ENCODE measurements around the gene PACRG. TPM values are rescaled to one million over a fixed set of nuclear protein-coding genes. Genes with fewer than 3 reads are reported as not detected.

Gene PACRG
- total RNA-seq, 2 experiments from 2014 or later, result not detected

DNA sequence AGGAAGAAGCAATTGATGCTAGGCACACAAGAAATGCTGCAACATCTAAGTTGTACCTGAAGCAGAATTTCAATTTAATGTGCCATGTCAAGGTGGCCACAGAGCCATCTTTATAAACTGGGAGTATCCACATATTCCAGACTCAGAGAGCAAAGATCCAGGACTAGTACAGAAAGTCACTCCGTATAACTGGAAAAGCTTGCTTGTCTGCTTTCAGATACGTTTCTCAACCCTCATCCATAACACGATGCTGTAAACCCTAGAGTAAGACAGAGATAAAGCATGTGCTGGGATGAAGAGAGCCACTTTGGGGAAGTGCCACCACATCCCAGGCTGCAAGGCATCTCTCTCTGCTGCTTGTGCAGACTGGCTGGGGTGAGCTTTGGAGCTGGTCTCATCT lies 134.7 kb downstream of the PACRG start:
- Histone ChIP-seq H4K20me1 (ENCODE audit: insufficient read depth, low read length) (no peaks in the 10 kb centered on the region), H3K27ac (ENCODE audit: low read depth, low read length, poor library complexity, severe bottlenecking) (no peak overlapping the region), H3K4me2 (ENCODE audit: low read length) (no peak overlapping the region), H3K9me2 (ENCODE audit: insufficient read depth, low read length) (no peaks in the 10 kb centered on the region), H2AFZ (ENCODE audit: low read length) (no peak overlapping the region), H3K4me1 (ENCODE audit: insufficient read depth, low read length, poor library complexity, severe bottlenecking) (no peaks in the 10 kb centered on the region), H3K9me3 (ENCODE audit: low read length) (no peaks in the 10 kb centered on the region), H3K36me3 (ENCODE audit: insufficient read depth, low read length) (no peaks in the 10 kb centered on the region), H3K4me3 (ENCODE audit: low read depth, low read length, poor library complexity, severe bottlenecking) (no peak overlapping the region), H3K79me2 (ENCODE audit: insufficient read depth, low read depth, low read length) (no peaks in the 10 kb centered on the region)
- BruUV-seq (replicated peaks), result no TSS peak
- DNase-seq (ENCODE audit: low spot score), result no peak
- ChIA-PET POLR2A (no interaction called here), CTCF (ENCODE audit: unreplicated experiment) (no interaction called here)
- TF ChIP-seq, protein P1, sequence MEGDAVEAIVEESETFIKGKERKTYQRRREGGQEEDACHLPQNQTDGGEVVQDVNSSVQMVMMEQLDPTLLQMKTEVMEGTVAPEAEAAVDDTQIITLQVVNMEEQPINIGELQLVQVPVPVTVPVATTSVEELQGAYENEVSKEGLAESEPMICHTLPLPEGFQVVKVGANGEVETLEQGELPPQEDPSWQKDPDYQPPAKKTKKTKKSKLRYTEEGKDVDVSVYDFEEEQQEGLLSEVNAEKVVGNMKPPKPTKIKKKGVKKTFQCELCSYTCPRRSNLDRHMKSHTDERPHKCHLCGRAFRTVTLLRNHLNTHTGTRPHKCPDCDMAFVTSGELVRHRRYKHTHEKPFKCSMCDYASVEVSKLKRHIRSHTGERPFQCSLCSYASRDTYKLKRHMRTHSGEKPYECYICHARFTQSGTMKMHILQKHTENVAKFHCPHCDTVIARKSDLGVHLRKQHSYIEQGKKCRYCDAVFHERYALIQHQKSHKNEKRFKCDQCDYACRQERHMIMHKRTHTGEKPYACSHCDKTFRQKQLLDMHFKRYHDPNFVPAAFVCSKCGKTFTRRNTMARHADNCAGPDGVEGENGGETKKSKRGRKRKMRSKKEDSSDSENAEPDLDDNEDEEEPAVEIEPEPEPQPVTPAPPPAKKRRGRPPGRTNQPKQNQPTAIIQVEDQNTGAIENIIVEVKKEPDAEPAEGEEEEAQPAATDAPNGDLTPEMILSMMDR (conservative IDR thresholded peaks at IDR 0.05; ENCODE audit: low read length), result no peak
- TF ChIP-seq EZH2phosphoT487 (IDR thresholded peaks at IDR 0.05; ENCODE audit: borderline replicate concordance, low read depth, low read length), result no peak
- intact Hi-C loops (cut with micrococcal nuclease; ENCODE audit: unreplicated experiment), result no loop called here

DNA sequence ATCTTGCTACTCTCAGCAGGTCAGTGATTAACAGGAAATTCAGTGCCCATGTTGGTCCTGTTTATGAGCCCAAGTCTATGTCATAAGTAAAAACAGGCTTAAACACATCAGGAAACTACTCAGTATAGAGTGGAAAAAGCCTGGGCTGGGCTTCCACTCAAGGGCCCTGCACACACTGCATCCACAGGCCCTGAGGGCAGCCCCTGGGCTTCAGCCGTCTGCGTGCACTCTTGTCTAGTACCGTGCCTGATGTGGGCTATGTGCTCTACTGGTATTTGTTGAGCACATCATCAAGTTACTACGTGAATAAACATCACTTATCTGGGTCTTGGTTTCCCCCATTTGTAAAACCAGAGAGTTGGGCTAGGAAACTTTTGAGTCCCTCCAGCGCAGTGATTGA lies 135.2 kb downstream of the PACRG start:
- H3K9me2 ChIP-seq (ENCODE audit: insufficient read depth, low read length), result no peaks in the 10 kb centered on the region
- no peak overlapping the region for H2AFZ ChIP-seq (ENCODE audit: low read length)
- H3K79me2 ChIP-seq (ENCODE audit: insufficient read depth, low read depth, low read length), result no peaks in the 10 kb centered on the region
- no peaks in the 10 kb centered on the region for H3K4me1 ChIP-seq (ENCODE audit: insufficient read depth, low read length, poor library complexity, severe bottlenecking)
- no peak overlapping the region for H3K27ac ChIP-seq (ENCODE audit: low read depth, low read length, poor library complexity, severe bottlenecking)
- DNase-seq (ENCODE audit: low spot score), result no peak
- no TSS peak for BruUV-seq (replicated peaks)
- CTCF ChIA-PET (ENCODE audit: unreplicated experiment), result no interaction called here
- H3K9me3 ChIP-seq (ENCODE audit: low read length), result no peaks in the 10 kb centered on the region
- no peaks in the 10 kb centered on the region for H3K36me3 ChIP-seq (ENCODE audit: insufficient read depth, low read length)
- H3K4me3 ChIP-seq (ENCODE audit: low read depth, low read length, poor library complexity, severe bottlenecking), result no peak overlapping the region
- intact Hi-C loops (cut with micrococcal nuclease; ENCODE audit: unreplicated experiment), result no loop called here
- no peaks in the 10 kb centered on the region for H4K20me1 ChIP-seq (ENCODE audit: insufficient read depth, low read length)
- TF ChIP-seq EZH2phosphoT487 (IDR thresholded peaks at IDR 0.05; ENCODE audit: borderline replicate concordance, low read depth, low read length), result no peak
- TF ChIP-seq, protein P1 (conservative IDR thresholded peaks at IDR 0.05; ENCODE audit: low read length), result no peak
- POLR2A ChIA-PET, result no interaction called here
- no peak overlapping the region for H3K4me2 ChIP-seq (ENCODE audit: low read length)

DNA sequence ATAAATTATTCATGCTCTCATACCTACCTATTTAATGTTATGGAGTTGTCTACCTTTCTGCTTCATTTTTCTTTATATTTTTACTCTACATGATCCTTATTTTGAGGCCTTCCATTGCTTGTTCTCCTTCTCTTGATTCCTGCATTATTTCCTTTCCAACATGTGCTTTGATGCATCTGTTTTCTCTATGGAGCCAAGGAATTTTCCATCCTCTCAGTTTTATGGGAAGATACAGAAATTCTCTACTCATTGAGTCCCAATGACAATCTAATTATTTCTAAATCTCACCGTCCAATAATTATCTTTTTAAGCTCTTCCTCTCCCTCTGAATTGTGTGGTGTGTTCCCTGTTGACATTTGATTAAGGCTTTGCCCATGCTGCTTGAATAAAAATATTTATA lies 136.0 kb downstream of the PACRG start:
- no TSS peak for BruUV-seq (replicated peaks)
- Histone ChIP-seq H3K9me3 (ENCODE audit: low read length) (no peaks in the 10 kb centered on the region), H3K79me2 (ENCODE audit: insufficient read depth, low read depth, low read length) (no peaks in the 10 kb centered on the region), H3K4me1 (ENCODE audit: insufficient read depth, low read length, poor library complexity, severe bottlenecking) (no peaks in the 10 kb centered on the region), H4K20me1 (ENCODE audit: insufficient read depth, low read length) (no peaks in the 10 kb centered on the region), H3K4me2 (ENCODE audit: low read length) (no peak overlapping the region), H3K27ac (ENCODE audit: low read depth, low read length, poor library complexity, severe bottlenecking) (no peak overlapping the region), H2AFZ (ENCODE audit: low read length) (no peak overlapping the region), H3K36me3 (ENCODE audit: insufficient read depth, low read length) (no peaks in the 10 kb centered on the region), H3K9me2 (ENCODE audit: insufficient read depth, low read length) (no peaks in the 10 kb centered on the region), H3K4me3 (ENCODE audit: low read depth, low read length, poor library complexity, severe bottlenecking) (no peak overlapping the region)
- ChIA-PET CTCF (ENCODE audit: unreplicated experiment) (no interaction called here), POLR2A (interaction anchor here (0.6 kb wide), 1 partner anchor 800 kb away, joined by 3 read pairs; no protein-coding TSS in a partner anchor)
- TF ChIP-seq, protein P1 (conservative IDR thresholded peaks at IDR 0.05; ENCODE audit: low read length), result no peak
- no peak for TF ChIP-seq EZH2phosphoT487 (IDR thresholded peaks at IDR 0.05; ENCODE audit: borderline replicate concordance, low read depth, low read length)
- intact Hi-C loops (cut with micrococcal nuclease; ENCODE audit: unreplicated experiment), result no loop called here
- no peak for DNase-seq (ENCODE audit: low spot score)

Measured in OCI-LY7 (cell line).